Measurements from ENCODE around the gene ATL1.

ATL1 gene

DNA sequence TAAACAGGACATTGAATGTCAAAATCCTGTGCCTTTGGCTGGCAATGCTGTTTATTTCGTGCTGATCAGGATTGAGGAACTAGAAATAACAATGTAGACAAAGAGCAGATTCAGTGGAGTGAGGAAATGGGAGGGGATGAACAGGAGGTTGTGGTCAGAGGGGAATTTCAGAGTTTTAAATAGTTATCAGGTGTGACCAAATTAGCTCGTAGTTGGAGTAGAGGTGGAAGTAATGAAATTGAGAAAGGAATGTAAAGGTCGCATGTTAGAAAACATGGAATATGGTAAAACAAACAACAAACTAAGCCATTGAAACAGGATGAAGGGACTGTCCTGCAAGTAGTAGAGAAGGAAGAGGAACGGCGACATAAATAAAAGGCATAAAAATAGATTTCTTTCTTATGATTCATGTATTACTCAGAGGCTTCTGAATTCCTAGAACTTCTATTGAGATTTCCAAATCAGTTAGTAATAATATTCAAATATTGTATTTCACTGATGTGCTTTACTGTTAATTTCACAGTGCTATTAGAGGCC, 117.7 kb downstream of the ATL1 start:
- H3K27ac ChIP-seq: no peak overlapping the region
- TF ChIP-seq, protein P1, sequence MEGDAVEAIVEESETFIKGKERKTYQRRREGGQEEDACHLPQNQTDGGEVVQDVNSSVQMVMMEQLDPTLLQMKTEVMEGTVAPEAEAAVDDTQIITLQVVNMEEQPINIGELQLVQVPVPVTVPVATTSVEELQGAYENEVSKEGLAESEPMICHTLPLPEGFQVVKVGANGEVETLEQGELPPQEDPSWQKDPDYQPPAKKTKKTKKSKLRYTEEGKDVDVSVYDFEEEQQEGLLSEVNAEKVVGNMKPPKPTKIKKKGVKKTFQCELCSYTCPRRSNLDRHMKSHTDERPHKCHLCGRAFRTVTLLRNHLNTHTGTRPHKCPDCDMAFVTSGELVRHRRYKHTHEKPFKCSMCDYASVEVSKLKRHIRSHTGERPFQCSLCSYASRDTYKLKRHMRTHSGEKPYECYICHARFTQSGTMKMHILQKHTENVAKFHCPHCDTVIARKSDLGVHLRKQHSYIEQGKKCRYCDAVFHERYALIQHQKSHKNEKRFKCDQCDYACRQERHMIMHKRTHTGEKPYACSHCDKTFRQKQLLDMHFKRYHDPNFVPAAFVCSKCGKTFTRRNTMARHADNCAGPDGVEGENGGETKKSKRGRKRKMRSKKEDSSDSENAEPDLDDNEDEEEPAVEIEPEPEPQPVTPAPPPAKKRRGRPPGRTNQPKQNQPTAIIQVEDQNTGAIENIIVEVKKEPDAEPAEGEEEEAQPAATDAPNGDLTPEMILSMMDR (conservative IDR thresholded peaks at IDR 0.05): no peak

DNA sequence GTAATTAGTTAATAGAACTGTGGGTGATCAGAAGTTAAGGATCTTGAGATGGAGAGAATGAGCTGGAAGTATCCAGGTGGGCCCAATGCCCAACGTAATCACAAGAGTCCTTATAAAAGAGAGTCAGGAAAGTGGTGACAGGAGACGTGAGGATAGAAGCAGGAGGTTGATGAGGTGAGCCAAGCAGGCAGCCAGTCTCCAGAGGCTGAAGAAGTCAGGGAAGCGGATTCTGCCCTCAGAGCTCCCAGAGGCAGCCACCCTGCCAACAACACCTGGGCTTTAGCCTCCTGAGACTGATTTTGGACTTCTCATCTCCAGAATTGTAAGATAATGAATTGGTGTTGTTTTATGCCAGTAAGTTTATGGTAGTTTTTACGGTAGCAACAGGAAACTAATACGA, 118.2 kb downstream of the ATL1 start:
- TF ChIP-seq, protein P1 (conservative IDR thresholded peaks at IDR 0.05): no peak
- H3K27ac ChIP-seq: no peak overlapping the region

DNA sequence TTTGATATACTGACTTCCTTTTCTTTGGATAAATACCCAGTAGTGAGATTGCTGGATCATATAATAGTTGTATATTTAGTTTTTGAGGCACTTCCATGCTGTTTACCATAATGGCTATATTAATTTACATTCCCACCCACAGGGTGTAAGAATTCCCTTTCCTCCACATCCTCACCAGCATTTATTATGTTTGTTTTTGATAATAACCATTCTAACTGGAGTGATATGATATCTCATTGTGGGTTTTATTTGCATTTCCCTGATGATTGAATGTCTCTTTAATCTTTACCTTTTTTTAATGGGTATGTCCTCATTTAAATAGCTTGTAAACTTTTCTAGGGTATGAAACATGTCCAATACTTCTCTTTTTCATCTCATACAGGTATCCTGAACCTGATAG, 119.7 kb downstream of the ATL1 start:
- TF ChIP-seq, protein P1 (conservative IDR thresholded peaks at IDR 0.05): no peak
- no peak overlapping the region for H3K27ac ChIP-seq

Data from VCaP (cell line).